PC-3 (cell line): ENCODE results near the gene TDRD7. TPM values are rescaled to one million over a fixed set of nuclear protein-coding genes. Genes with fewer than 3 reads are reported as not detected.

Source experiments
- ATAC-seq: fragments of 200-7000 bp; cut with Tn5 transposase; 2 replicates; pipeline ENCODE4 v1.9.1; 2020; ENCODE audit warnings: mild to moderate bottlenecking, moderate library complexity
- BruUV-seq: library from RNA; stranded (reverse); fragments of 400-500 nt; replicated peaks from 2 replicates; lab custom pipeline; 2021; lab: Mats Ljungman, UMichigan
- CTCF ChIA-PET: fragments of 300-600 bp; sonication (Branson Sonifier 250); formaldehyde crosslinking; loops from one replicate; lab custom pipeline; 2022; ENCODE audit warnings: antibody characterized with exemption; lab: Charles Lee
- POLR2A ChIA-PET: fragments of 300-600 bp; sonication (Branson Sonifier 250); formaldehyde crosslinking; loops from one replicate; lab custom pipeline; 2022; ENCODE audit warnings: antibody characterized with exemption; ENCODE audit not compliant: unreplicated experiment; lab: Charles Lee
- DNase-seq: peaks from one replicate; pipeline ENCODE4 v3.0.0-alpha.2; 2015
- H2AFZ ChIP-seq: fragments of 300-600 bp; sonication (generic); 2 replicates; pipeline ENCODE4 v1.6.0; 2016; ENCODE audit warnings: antibody characterized with exemption, low read length
- H3F3A ChIP-seq: fragments of 300-600 bp; sonication (generic); one replicate; pipeline ENCODE4 v1.6.0; 2017; ENCODE audit warnings: antibody characterized with exemption, low read length, control low read depth, mild to moderate bottlenecking; ENCODE audit not compliant: unreplicated experiment
- H3K27ac ChIP-seq: fragments of 300-600 bp; sonication (generic); 2 replicates; pipeline ENCODE4 v1.5.1; 2016; ENCODE audit warnings: mild to moderate bottlenecking, low read length
- H3K27me3 ChIP-seq: fragments of 300-600 bp; sonication (generic); 2 replicates; pipeline ENCODE4 v1.6.1; 2016; ENCODE audit warnings: low read length, mixed read lengths
- H3K36me3 ChIP-seq: fragments of 300-600 bp; sonication (generic); 2 replicates; pipeline ENCODE4 v1.6.1; 2016; ENCODE audit warnings: low read depth, mixed run types, low read length, mixed read lengths
- H3K4me1 ChIP-seq: fragments of 300-600 bp; sonication (generic); 2 replicates; pipeline ENCODE4 v1.5.1; 2016; ENCODE audit warnings: low read length; ENCODE audit not compliant: insufficient read depth
- H3K4me2 ChIP-seq: fragments of 300-600 bp; sonication (generic); 2 replicates; pipeline ENCODE4 v1.6.0; 2016; ENCODE audit warnings: low read length
- H3K4me3 ChIP-seq: fragments of 300-600 bp; sonication (generic); 2 replicates; pipeline ENCODE4 v1.5.1; 2016; ENCODE audit warnings: mild to moderate bottlenecking, low read length, mixed read lengths
- H3K79me2 ChIP-seq: fragments of 300-600 bp; sonication (generic); 2 replicates; pipeline ENCODE4 v1.6.1; 2017; ENCODE audit warnings: low read length, mixed read lengths
- H3K9ac ChIP-seq: fragments of 300-600 bp; sonication (generic); 2 replicates; pipeline ENCODE4 v1.6.0; 2016; ENCODE audit warnings: mild to moderate bottlenecking, low read length
- H3K9me2 ChIP-seq: fragments of 300-600 bp; sonication (generic); replicated peaks from 2 replicates; pipeline ENCODE4 v1.6.1; 2016; ENCODE audit warnings: mixed run types, low read length, mixed read lengths
- H3K9me3 ChIP-seq: fragments of 300-600 bp; sonication (generic); 2 replicates; pipeline ENCODE4 v1.6.1; 2016; ENCODE audit warnings: low read length, mixed read lengths
- H4K20me1 ChIP-seq: fragments of 300-600 bp; sonication (generic); 2 replicates; pipeline ENCODE4 v1.6.1; 2016; ENCODE audit warnings: low read length, mixed read lengths
- CTCF ChIP-seq: fragments of 300-600 bp; sonication (generic); conservative IDR thresholded peaks from 2 replicates; pipeline ENCODE4 v1.5.1; 2017; ENCODE audit warnings: antibody characterized with exemption, low read depth, mild to moderate bottlenecking, low read length
- EZH2 ChIP-seq: fragments of 300-600 bp; sonication (generic); IDR thresholded peaks from one replicate; pipeline ENCODE4 v1.6.1; 2017; ENCODE audit warnings: antibody characterized with exemption, mild to moderate bottlenecking, low read length; ENCODE audit not compliant: unreplicated experiment
- EZH2phosphoT487 ChIP-seq: fragments of 300-600 bp; sonication (generic); IDR thresholded peaks from 2 replicates; pipeline ENCODE4 v1.6.1; 2018; ENCODE audit warnings: mild to moderate bottlenecking, antibody characterized with exemption, low read length, borderline replicate concordance
- intact Hi-C: fragments of 100-400 bp; cut with micrococcal nuclease; formaldehyde crosslinking; loops from 2 replicates; pipeline ENCODE4 v1.9.0; 2023
- total RNA-seq: library from RNA; depleted of rRNA; stranded (reverse); fragments of >200 nt; gene quantifications from 2 replicates; pipeline ENCODE4 v1.2.3, GENCODE V29; 2014

TDRD7 gene
- total RNA-seq, 1 experiment from 2014 or later, result 4.2 TPM

- Histone ChIP-seq H2AFZ (no peak overlapping the region), H4K20me1 (no peaks in the 10 kb centered on the region), H3K79me2 (no peaks in the 10 kb centered on the region), H3K4me1 (0 out of 2 replicates have a peak, but pooled peaks cover 7% of the 10 kb centered on the region), H3K27me3 (no peaks in the 10 kb centered on the region), H3K27ac (no peak overlapping the region), H3K4me3 (no peak overlapping the region), H3K36me3 (no peaks in the 10 kb centered on the region), H3K9me2 (no peaks in the 10 kb centered on the region), H3K9me3 (no peaks in the 10 kb centered on the region), H3K4me2 (no peak overlapping the region), H3F3A (no peaks in the 10 kb centered on the region), H3K9ac (no peak overlapping the region)
- no peak for ATAC-seq
- intact Hi-C loops, result loop anchor here (1.0 kb wide), 1 partner anchor 11 kb away; no protein-coding TSS in a partner anchor
- BruUV-seq, result no TSS peak
- TF ChIP-seq CTCF, result no peak
- TF ChIP-seq EZH2, result no peak
- no peak for TF ChIP-seq EZH2phosphoT487
- ChIA-PET POLR2A (no interaction called here), CTCF (no interaction called here)
- no peak for DNase-seq
Observed at GRCh38 chr9:97387936-97388684, 23.8 kb upstream of the TDRD7 start.

- DNase-seq, result peak; percentile 51
- Histone ChIP-seq H3K9me3 (no peaks in the 10 kb centered on the region), H3F3A (no peaks in the 10 kb centered on the region), H3K4me1 (0 out of 2 replicates have a peak, but pooled peaks cover 7% of the 10 kb centered on the region), H3K9me2 (no peaks in the 10 kb centered on the region), H3K79me2 (no peaks in the 10 kb centered on the region), H3K27me3 (no peaks in the 10 kb centered on the region), H3K9ac (no peak overlapping the region), H2AFZ (no peak overlapping the region), H4K20me1 (no peaks in the 10 kb centered on the region), H3K27ac (no peak overlapping the region), H3K4me2 (no peak overlapping the region), H3K36me3 (no peaks in the 10 kb centered on the region), H3K4me3 (no peak overlapping the region)
- no peak for TF ChIP-seq EZH2phosphoT487
- TF ChIP-seq CTCF, result no peak
- no peak; the same call in 1 of the 2 replicates for ATAC-seq
- ChIA-PET POLR2A (no interaction called here), CTCF (no interaction called here)
- intact Hi-C loops, result no loop called here
- BruUV-seq, result no TSS peak
Observed at GRCh38 chr9:97388721-97389238, 23.1 kb upstream of the TDRD7 start.

GRCh38 chr9:97389249-97389648 lies 22.6 kb upstream of the TDRD7 start:
- Histone ChIP-seq H3K27ac (no peak overlapping the region), H3K4me1 (0 out of 2 replicates have a peak, but pooled peaks cover 7% of the 10 kb centered on the region), H3K27me3 (no peaks in the 10 kb centered on the region), H4K20me1 (no peaks in the 10 kb centered on the region), H3K79me2 (no peaks in the 10 kb centered on the region), H3K9me2 (no peaks in the 10 kb centered on the region), H2AFZ (no peak overlapping the region), H3K9me3 (no peaks in the 10 kb centered on the region), H3K9ac (no peak overlapping the region), H3F3A (no peaks in the 10 kb centered on the region), H3K4me3 (no peak overlapping the region), H3K4me2 (no peak overlapping the region), H3K36me3 (no peaks in the 10 kb centered on the region)
- no peak for TF ChIP-seq CTCF
- TF ChIP-seq EZH2phosphoT487, result no peak
- no peak for TF ChIP-seq EZH2
- ATAC-seq, result no peak
- ChIA-PET POLR2A (no interaction called here), CTCF (no interaction called here)
- no TSS peak for BruUV-seq
- intact Hi-C loops, result no loop called here
- DNase-seq, result no peak
